HL-60 (cell line): ENCODE results near the gene OR2T11.

Source experiments
- DNase-seq, 2 experiments: peaks; one replicate each; pipeline ENCODE4 v3.0.0-alpha.2; 2010 to 2020; ENCODE audit warnings: low read depth in 1 of 2, low spot score in 1 of 2
- H3K27ac ChIP-seq: fragments of 250-450 bp; sonication (Bioruptor Pico); replicated peaks from 2 replicates; pipeline ENCODE4 v1.5.1; 2020; ENCODE audit warnings: mild to moderate bottlenecking, moderate library complexity
- H3K27me3 ChIP-seq: fragments of 250-450 bp; sonication (Bioruptor Pico); 2 replicates; pipeline ENCODE4 v1.5.1; 2021; ENCODE audit warnings: mild to moderate bottlenecking, moderate library complexity; ENCODE audit not compliant: insufficient read depth, poor library complexity, severe bottlenecking
- H3K4me3 ChIP-seq: replicated peaks from 2 replicates; pipeline ENCODE4 v1.5.1; 2011; ENCODE audit warnings: mild to moderate bottlenecking, control low read depth, low read length; ENCODE audit not compliant: insufficient read depth
- CTCF ChIP-seq: IDR thresholded peaks from one replicate; pipeline ENCODE4 v1.5.1; 2011; ENCODE audit warnings: low read length, control low read depth, inconsistent platforms; ENCODE audit not compliant: insufficient read depth
- GABPA ChIP-seq: IDR thresholded peaks from 2 replicates; pipeline ENCODE4 v1.6.1; 2012; ENCODE audit warnings: low read depth
- POLR2AphosphoS5 ChIP-seq: IDR thresholded peaks from 2 replicates; pipeline ENCODE4 v1.6.1; 2012; ENCODE audit warnings: low read depth
- REST ChIP-seq: IDR thresholded peaks from 2 replicates; pipeline ENCODE4 v1.6.1; 2012; ENCODE audit warnings: low read depth; ENCODE audit not compliant: insufficient replicate concordance
- SPI1 ChIP-seq: IDR thresholded peaks from 2 replicates; pipeline ENCODE4 v1.6.1; 2012; ENCODE audit warnings: low read depth, mild to moderate bottlenecking, borderline replicate concordance

Gene OR2T11

GRCh38 chr1:248590055-248590454, 44.8 kb downstream of the OR2T11 start:
- no peak for DNase-seq
- Histone ChIP-seq H3K27me3 (peaks cover 3% of the 10 kb centered on the region), H3K4me3 (no peak overlapping the region), H3K27ac (no peak overlapping the region)
- TF ChIP-seq CTCF: no peak
- no peak for TF ChIP-seq SPI1
- no peak for TF ChIP-seq GABPA

- Histone ChIP-seq H3K27me3 (peaks cover 3% of the 10 kb centered on the region), H3K4me3 (no peak overlapping the region), H3K27ac (no peak overlapping the region)
- DNase-seq: no peak
- TF ChIP-seq CTCF (no peak), GABPA (no peak), POLR2AphosphoS5 (no peak), SPI1 (no peak), REST (no peak)
These were observed 45.6 kb downstream of the OR2T11 start for GRCh38 chr1:248589334-248589733.

- no peak for DNase-seq
- no peak overlapping the region for H3K4me3 ChIP-seq
- no peak overlapping the region for H3K27ac ChIP-seq
- peaks cover 3% of the 10 kb centered on the region for H3K27me3 ChIP-seq
- TF ChIP-seq POLR2AphosphoS5: no peak
- no peak for TF ChIP-seq GABPA
- TF ChIP-seq REST: no peak
- no peak for TF ChIP-seq CTCF
- TF ChIP-seq SPI1: no peak
These were observed 49.6 kb downstream of the OR2T11 start for GRCh38 chr1:248585266-248585665.

GRCh38 chr1:248576260-248576980, 58.5 kb downstream of the OR2T11 start:
- Histone ChIP-seq H3K27ac (no peak overlapping the region), H3K27me3 (no peaks in the 10 kb centered on the region), H3K4me3 (no peak overlapping the region)
- DNase-seq: no peak
- TF ChIP-seq SPI1: no peak
- TF ChIP-seq REST: no peak
- no peak for TF ChIP-seq POLR2AphosphoS5
- no peak for TF ChIP-seq GABPA
- no peak for TF ChIP-seq CTCF
